ENCODE data around the gene CLEC16A. TPM values are rescaled to one million over a fixed set of nuclear protein-coding genes. Genes with fewer than 3 reads are reported as not detected.

CLEC16A gene
- total and polyA plus RNA-seq, 9 of the 15 experiments (the other 6 are each of a cell fraction or from before 2014, with no cell fraction given) = 1.00 to 22.3 (median 10.0) TPM

DNA sequence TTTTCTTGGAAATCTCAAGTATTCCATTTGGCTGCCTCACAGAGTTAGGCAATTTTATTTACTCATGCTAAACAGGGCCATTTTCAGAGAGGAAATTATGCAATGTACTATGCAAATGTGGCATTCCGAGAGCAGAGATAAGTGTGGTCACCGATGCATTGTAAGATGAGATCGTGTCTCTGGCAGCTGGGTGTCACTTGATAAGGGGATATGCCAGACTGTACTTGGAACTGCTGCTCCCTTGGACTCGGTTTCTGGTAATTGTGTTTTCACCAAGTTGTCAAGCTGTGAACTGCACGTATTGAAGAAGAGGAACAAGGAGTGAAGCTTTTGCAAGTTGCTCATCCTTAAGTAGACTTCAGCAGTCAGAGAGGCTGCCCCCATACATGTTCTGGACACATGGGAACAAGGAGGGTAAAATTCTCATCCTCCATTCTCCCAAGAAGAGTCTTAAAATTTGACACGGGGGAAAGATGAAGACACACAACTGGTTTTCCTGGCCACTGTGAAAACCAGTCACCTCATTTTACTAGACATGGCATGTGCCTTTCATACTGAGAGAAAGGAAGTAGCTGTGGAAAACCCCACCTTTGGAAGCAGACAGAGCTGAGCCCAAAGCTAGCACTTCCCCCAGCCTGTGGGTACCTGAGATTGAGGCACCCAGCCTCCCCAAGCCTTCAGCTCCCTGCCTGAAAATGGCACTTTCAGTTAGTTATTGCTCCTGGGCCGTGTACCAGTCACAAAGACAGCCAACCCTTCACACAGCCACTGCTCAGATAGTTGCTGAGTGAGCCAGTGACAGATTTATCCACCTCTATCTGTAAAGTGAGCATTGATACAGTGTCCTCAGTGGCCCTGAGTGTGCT, 160.9 kb downstream of the CLEC16A start (continued):
- TF ChIP-seq HDAC6 (IDR thresholded peaks at IDR 0.05; ENCODE audit: low read depth, low read length) (no peak), STAT5A (IDR thresholded peaks at IDR 0.05; ENCODE audit: borderline replicate concordance, low read length) (peak; percentile 98), ZNF24 (IDR thresholded peaks at IDR 0.05) (peak; percentile 52; the same call in 1 of the 2 replicates), TARDBP (IDR thresholded peaks at IDR 0.05) (peak; percentile 77; the same call in 1 of the 2 replicates), MTA2 (IDR thresholded peaks at IDR 0.05; ENCODE audit: low read depth) (peak; percentile 98), KAT8 (IDR thresholded peaks at IDR 0.05; ENCODE audit: low read depth) (no peak), ZFP30 (CRISPR knock-in tag; IDR thresholded peaks at IDR 0.05; ENCODE audit: borderline replicate concordance) (no peak), ZNF146 (CRISPR knock-in tag; IDR thresholded peaks at IDR 0.05; ENCODE audit: unreplicated experiment) (no peak), DIDO1 (tag; IDR thresholded peaks at IDR 0.05; ENCODE audit: low read depth) (0 out of 2 replicates have a peak, but pooled peaks have one; percentile 39), ZNF766 (CRISPR knock-in tag; conservative IDR thresholded peaks at IDR 0.05) (peak; percentile 94), TAF9B (IDR thresholded peaks at IDR 0.05; ENCODE audit: partially characterized antibody) (peak; percentile 94), ZNF133 (CRISPR knock-in tag; IDR thresholded peaks at IDR 0.05) (no peak)
- TF ChIP-seq, protein P1, sequence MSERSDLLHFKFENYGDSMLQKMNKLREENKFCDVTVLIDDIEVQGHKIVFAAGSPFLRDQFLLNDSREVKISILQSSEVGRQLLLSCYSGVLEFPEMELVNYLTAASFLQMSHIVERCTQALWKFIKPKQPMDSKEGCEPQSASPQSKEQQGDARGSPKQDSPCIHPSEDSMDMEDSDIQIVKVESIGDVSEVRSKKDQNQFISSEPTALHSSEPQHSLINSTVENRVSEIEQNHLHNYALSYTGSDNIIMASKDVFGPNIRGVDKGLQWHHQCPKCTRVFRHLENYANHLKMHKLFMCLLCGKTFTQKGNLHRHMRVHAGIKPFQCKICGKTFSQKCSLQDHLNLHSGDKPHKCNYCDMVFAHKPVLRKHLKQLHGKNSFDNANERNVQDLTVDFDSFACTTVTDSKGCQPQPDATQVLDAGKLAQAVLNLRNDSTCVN (CRISPR knock-in tag; IDR thresholded peaks at IDR 0.05) = no peak
- TF ChIP-seq, protein P2, sequence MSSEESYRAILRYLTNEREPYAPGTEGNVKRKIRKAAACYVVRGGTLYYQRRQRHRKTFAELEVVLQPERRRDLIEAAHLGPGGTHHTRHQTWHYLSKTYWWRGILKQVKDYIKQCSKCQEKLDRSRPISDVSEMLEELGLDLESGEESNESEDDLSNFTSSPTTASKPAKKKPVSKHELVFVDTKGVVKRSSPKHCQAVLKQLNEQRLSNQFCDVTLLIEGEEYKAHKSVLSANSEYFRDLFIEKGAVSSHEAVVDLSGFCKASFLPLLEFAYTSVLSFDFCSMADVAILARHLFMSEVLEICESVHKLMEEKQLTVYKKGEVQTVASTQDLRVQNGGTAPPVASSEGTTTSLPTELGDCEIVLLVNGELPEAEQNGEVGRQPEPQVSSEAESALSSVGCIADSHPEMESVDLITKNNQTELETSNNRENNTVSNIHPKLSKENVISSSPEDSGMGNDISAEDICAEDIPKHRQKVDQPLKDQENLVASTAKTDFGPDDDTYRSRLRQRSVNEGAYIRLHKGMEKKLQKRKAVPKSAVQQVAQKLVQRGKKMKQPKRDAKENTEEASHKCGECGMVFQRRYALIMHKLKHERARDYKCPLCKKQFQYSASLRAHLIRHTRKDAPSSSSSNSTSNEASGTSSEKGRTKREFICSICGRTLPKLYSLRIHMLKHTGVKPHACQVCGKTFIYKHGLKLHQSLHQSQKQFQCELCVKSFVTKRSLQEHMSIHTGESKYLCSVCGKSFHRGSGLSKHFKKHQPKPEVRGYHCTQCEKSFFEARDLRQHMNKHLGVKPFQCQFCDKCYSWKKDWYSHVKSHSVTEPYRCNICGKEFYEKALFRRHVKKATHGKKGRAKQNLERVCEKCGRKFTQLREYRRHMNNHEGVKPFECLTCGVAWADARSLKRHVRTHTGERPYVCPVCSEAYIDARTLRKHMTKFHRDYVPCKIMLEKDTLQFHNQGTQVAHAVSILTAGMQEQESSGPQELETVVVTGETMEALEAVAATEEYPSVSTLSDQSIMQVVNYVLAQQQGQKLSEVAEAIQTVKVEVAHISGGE (CRISPR knock-in tag; IDR thresholded peaks at IDR 0.05) = 0 out of 6 replicates have a peak, but pooled peaks of 1 of the 3 experiments have one; percentile 44
- TF ChIP-seq, protein P3, sequence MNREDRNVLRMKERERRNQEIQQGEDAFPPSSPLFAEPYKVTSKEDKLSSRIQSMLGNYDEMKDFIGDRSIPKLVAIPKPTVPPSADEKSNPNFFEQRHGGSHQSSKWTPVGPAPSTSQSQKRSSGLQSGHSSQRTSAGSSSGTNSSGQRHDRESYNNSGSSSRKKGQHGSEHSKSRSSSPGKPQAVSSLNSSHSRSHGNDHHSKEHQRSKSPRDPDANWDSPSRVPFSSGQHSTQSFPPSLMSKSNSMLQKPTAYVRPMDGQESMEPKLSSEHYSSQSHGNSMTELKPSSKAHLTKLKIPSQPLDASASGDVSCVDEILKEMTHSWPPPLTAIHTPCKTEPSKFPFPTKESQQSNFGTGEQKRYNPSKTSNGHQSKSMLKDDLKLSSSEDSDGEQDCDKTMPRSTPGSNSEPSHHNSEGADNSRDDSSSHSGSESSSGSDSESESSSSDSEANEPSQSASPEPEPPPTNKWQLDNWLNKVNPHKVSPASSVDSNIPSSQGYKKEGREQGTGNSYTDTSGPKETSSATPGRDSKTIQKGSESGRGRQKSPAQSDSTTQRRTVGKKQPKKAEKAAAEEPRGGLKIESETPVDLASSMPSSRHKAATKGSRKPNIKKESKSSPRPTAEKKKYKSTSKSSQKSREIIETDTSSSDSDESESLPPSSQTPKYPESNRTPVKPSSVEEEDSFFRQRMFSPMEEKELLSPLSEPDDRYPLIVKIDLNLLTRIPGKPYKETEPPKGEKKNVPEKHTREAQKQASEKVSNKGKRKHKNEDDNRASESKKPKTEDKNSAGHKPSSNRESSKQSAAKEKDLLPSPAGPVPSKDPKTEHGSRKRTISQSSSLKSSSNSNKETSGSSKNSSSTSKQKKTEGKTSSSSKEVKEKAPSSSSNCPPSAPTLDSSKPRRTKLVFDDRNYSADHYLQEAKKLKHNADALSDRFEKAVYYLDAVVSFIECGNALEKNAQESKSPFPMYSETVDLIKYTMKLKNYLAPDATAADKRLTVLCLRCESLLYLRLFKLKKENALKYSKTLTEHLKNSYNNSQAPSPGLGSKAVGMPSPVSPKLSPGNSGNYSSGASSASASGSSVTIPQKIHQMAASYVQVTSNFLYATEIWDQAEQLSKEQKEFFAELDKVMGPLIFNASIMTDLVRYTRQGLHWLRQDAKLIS (CRISPR knock-in tag; IDR thresholded peaks at IDR 0.05) = no peak; the same call in 1 of the 2 replicates
- TF ChIP-seq, protein P4, sequence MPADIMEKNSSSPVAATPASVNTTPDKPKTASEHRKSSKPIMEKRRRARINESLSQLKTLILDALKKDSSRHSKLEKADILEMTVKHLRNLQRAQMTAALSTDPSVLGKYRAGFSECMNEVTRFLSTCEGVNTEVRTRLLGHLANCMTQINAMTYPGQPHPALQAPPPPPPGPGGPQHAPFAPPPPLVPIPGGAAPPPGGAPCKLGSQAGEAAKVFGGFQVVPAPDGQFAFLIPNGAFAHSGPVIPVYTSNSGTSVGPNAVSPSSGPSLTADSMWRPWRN (IDR thresholded peaks at IDR 0.05; ENCODE audit: low read depth) = peak; percentile 96

Measured in K562 (cell line).